NCI-H2107 treated with DMSO at 0.1 percent for 48 hours (cell line): ENCODE measurements around the gene ACP7.
"Not testable (repeated sequence)": the region's sequence is repeated elsewhere in the genome, so short reads cannot be mapped to it uniquely, and the experiment has no call there.

Experiments used
- DNase-seq: peaks from one replicate; lab custom pipeline; 2025; ENCODE audit not compliant: unreplicated experiment; lab: John Stamatoyannopoulos, UW

The ACP7 gene

GRCh38 chr19:39077323-39077722 is 6.8 kb upstream of the ACP7 start:
- DNase-seq, result no peak

- DNase-seq, result no peak
Observed at GRCh38 chr19:39078436-39079200, 5.5 kb upstream of the ACP7 start.

DNA sequence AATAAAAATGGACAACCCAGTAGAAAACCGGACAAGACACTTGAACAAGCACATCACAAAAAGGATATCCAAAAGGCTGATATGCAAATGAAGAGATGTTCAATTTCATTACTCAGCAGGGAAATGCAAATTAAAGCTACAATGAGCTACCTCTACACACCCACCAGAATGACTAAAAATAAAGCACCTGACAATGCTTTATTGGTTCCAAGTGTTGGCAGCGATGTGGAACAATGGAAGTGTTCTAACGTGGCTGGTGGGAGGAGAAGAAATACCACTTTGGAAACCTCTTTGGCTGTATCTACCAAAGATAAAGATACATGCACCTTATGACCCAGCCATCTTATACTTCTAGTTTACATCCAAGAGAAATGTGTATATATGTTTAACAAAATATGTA is 3.7 kb upstream of the ACP7 start:
- DNase-seq, result no peak

DNA sequence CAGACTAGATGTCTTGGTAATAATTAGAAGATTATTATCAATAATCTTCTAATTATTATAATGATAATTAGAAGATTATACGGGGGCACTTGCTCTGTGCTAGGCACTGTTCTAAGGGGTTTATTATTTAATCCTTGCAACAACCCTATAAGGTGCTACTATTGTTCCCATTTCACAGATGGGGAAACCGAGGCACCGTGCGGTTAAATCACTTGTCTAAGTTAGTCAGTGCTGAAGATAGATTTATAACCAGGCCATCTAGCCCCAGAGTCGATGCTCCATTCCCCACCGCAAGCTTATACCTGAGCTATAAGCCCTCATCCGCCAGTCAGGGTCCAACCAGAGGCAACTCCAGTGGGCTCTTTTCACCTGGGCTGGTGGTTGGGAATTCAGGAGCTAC is 2.0 kb upstream of the ACP7 start:
- DNase-seq, result no peak

- no peak for DNase-seq
Observed at GRCh38 chr19:39082745-39083598, 1.2 kb upstream of the ACP7 start.

DNA sequence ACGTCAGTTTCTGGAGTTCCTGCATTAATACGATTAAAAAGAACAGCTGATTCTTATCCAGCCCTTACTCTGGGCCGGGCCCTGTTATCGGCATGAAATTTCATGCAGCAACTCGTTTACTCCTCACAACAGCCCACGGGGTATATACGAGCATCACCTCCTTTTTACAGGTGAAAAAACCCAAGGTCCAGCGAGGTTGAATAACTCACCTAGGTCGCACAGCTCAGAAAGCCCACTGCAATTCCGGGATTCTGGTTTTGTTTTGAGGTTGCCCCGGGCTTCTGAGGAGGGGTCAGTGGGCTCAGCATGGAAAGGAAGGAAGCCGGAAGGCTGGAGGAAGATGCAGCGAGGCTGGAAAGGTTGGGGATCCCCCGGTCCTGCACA is 577 bp upstream of the ACP7 start:
- DNase-seq, result no peak

- no peak for DNase-seq
Observed at GRCh38 chr19:39084732-39085080, 538 bp downstream of the ACP7 start.

GRCh38 chr19:39085392-39085791 is 1.2 kb downstream of the ACP7 start:
- DNase-seq, result no peak

DNA sequence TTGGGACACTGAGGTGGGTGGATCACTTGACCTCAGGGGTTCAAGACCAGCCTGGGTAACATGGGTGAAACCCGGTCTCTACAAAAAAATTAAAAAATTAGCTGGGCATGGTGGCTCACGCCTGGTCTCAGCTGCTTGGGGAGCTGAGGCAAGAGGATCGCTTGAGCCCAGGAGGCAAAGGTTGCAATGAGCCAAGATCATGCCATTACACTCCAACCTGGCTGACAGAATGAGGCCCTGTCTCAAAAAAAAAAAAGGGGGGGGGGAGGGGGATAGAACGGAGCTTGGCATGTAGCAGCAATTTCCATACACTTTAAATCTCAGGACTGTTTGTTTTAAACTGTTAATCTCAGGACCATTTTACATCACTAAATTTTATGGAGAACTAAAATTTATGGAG is 2.2 kb downstream of the ACP7 start:
- no peak for DNase-seq

DNA sequence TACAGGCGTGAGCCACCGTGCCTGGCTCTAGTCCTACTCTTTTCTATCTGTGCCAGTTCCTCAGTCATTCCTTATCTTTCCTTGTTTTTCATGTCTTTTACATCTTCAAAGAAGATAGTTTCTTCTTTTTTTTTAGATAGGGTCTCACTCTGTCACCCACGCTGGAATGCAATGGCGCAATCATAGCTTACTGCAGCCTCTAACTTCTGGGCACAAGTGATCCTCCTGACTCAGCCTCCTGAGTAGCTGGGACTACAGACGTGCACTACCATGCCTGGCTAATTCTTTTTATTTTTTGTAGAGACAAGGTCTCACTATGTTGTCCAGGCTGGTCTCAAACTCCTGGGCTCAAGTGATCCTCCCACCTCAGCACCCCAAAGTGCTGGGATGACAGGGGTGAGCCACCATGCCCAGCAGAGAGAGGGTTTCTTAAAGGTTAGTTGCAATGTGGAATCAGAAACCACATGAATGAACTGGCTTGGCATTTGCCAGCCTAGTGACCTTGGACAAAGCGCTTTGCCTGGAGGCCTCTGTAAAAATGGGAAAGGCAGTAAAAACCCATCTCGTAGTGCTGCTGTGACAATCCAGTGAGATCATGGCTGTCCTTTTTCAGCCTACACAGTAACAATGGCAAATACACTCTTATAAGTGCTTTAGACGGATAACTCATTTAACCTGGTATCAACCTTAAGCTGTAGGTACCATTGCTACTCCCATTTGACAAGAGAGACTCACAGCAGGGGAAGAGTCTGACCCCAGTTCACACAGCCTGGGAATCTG is 3.9 kb downstream of the ACP7 start:
- DNase-seq, result no peak

DNA sequence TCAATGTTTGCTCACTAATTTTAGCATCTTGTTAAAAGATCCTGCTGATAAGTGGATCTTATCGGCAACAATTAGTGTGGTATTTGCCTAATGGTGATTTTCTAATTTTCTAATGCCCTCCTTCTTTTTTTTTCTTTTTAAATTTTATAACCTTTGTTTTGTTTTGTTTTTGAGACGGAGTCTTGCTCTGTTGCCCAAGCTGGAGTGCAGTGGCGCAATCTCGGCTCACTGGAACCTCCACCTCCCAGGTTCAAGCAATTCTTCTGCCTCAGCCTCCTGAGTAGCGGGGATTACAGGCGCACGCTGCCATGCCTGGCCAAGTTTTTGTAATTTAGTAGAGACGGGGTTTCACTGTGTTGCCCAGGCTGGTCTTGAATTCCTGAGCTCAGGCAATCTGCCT is 5.8 kb downstream of the ACP7 start:
- DNase-seq, result not testable (repeated sequence)

DNA sequence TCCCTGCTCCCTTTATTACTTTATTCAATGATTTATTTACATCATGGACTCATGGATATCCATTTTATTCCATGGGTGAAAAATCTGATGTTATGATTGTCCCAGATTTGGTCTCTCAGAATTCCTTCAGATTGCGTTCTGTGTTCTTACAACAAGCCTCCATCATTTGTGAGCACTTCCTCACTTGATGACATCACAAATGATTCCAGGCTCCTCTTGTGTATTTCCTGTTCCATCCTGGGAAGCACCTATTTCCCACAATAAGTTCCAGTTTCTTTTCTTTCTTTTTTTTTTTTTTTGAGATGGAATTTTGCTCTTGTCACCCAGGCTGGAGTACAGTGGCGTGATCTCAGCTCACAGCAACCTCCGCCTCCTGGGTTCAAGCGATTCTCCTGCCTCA is 6.7 kb downstream of the ACP7 start:
- no peak for DNase-seq

DNA sequence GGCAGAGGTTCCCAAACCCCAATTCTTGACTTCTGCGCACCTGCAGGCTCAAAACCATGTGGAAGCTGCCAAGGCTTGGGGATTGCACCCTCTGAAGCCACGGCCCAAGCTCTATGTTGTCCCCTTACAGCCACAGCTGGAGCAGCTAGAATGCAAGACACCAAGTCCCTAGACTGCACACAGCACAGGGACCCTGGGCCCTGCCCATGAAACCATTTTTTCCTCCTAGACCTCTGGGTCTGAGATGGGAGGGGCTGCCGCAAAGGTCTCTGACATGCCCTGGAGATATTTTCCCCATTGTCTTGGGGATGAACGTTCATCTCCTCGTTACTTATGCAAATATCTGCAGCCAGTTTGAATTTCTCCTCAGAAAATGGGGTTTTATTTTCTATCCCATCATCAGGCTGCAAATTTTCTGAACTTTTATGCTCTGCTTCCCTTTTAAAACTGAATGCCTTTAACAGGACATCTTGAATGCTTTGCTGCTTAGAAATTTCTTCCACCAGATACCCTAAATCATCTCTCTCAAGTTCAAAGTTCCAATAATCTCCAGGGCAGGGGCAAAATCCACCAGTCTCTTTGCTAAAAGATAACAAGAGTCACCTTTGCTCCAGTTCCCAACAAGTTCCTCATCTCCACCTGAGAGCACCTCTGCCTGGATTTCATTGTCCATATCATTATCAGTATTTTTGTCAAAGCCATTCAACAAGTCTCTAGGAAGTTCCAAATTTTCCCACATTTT is 11.8 kb downstream of the ACP7 start:
- DNase-seq, result not testable (repeated sequence)

DNA sequence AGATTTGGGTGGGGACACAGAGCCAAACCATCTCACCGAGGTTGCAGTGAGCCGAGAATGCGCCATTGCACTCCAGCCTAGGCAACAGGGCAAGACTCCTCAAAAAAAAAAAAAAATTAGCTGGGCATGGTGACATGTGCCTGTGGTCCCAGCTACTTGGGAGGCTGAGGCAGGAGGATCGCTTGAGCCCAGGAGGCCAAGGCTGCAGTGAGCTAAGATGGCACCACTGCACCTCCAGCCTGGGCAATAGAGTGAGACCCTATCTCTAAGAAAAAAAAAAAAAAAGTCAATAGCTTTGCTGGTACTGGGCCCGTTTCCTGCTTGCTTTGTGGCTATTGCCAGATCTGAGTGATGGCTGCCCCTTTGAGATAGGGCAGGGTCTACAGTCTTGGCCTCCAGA is 13.1 kb downstream of the ACP7 start:
- no peak for DNase-seq

DNA sequence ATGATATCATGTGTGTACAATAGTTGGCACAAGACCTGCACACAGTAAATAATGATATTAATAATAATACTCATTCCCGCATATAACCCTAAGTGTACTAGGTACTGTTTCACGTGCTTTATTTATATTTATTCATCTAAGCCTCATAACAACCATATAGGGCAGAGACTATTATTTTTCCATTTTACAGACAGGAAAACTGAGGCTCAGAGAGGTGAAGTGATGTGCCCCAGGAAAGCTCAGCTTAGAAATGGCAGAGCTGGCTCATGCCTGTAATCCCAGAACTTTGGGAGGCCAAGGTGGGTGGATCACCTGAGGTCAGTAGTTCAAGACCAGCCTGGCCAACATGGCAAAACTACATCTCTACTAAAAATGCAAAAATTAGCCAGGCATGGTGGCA is 13.6 kb downstream of the ACP7 start:
- DNase-seq, result no peak

GRCh38 chr19:39098365-39099269 is 14.4 kb downstream of the ACP7 start:
- DNase-seq, result no peak

GRCh38 chr19:39099341-39099740 is 15.2 kb downstream of the ACP7 start:
- no peak for DNase-seq

DNA sequence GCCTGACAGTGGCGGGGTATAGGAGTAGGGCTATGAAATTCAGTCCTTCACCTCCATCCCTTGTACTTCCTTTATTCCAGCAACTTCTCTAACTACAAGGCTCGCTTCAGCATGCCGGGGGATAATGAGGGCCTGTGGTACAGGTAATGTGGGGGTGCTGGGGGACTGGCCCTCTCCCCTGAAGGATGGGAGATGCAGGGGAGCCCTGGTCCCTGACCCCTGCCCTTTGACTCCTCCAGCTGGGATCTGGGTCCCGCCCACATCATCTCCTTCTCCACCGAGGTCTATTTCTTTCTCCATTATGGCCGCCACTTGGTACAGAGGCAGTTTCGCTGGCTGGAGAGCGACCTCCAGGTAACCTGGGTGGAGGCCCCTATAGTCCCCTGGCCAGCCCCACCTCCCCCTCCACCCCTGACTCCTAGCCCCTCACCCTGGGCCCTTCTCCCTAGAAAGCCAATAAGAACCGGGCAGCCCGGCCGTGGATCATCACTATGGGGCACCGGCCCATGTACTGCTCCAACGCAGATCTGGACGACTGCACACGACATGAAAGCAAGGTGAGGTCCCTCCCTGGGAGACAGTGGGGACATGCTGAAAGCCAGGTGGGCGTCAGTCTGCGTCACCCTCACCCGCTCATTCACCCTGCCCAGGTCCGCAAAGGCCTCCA is 16.5 kb downstream of the ACP7 start:
- no peak for DNase-seq

DNA sequence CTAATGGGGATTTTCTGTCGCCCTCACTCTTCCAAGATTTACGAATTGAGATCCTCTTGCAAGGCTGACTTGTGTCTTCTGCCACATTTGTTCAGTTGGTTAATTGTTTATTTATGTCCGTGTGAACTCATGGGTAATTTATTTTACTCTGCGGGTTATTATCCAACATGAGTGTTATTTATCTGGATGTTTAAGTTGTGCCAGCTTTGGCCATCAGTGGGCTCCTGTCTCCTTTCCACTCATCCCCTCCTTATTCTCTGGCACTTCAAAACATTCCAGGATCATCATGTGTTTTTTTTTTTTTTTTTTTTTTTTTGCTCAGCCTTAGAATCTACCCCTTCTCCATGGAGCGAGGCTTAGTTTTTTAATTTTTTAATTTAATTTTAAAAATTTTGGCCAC is 19.0 kb downstream of the ACP7 start:
- DNase-seq, result no peak

DNA sequence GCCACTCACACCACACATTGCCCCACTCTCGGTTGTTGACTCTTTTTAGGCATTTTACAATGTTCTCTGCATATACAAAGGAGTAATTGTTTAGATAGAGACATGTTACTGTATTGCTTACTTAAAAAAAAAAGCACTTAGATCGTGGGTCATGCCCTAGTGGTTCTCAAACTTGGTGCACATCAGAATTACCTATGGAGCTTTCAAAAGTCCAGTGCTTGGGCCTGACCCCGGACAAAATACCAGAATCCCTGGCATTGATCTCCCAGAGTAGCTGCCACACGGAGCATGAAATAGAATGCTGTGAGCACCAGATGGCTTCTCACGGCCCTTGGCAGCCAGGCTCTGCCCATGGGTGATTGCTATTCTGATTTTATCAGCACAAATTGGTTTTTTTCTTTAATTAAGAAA is 20.0 kb downstream of the ACP7 start:
- DNase-seq, result no peak
